T-helper 2 cell (primary cell): Measurements from ENCODE around the gene CYB561.
"Not testable (repeated sequence)": the region's sequence is repeated elsewhere in the genome, so short reads cannot be mapped to it uniquely, and the experiment has no call there.

Source experiments
- DNase-seq, 5 experiments: peaks; one replicate each; pipeline versions ENCODE4 v3.0.0 to v3.0.0-alpha.2; 2012 to 2022

Gene CYB561

GRCh38 chr17:63478814-63479494, 32.8 kb upstream of the CYB561 start:
- peak; percentile 39 to 75 (median 62) for DNase-seq

GRCh38 chr17:63477480-63478440, 31.7 kb upstream of the CYB561 start:
- peak in 1 of 5 experiments; percentile 14 for DNase-seq

GRCh38 chr17:63476854-63477479, 30.9 kb upstream of the CYB561 start, which contains the start of gene ACE:
TSS of gene ACE (plus strand) at chr17:63477061. CDS start at chr17:63477095, 34 bp downstream.
- DNase-seq, result peak in 4 of 5 experiments; percentile 16 to 63 (median 24)

- no peak for DNase-seq
Measured at GRCh38 chr17:63476459-63476853, 30.4 kb upstream of the CYB561 start.

GRCh38 chr17:63475491-63476412, 29.6 kb upstream of the CYB561 start:
- no peak for DNase-seq

- no peak for DNase-seq
Measured at GRCh38 chr17:63474586-63475460, 28.7 kb upstream of the CYB561 start.

GRCh38 chr17:63474174-63474573, 28.1 kb upstream of the CYB561 start:
- DNase-seq, result no peak

GRCh38 chr17:63468099-63468498, 22.0 kb upstream of the CYB561 start:
- not testable (repeated sequence) for DNase-seq

- no peak for DNase-seq
Measured at GRCh38 chr17:63464691-63465236, 18.7 kb upstream of the CYB561 start.

- no peak for DNase-seq
Measured at GRCh38 chr17:63463771-63464170, 17.7 kb upstream of the CYB561 start.

GRCh38 chr17:63460018-63460417, 13.9 kb upstream of the CYB561 start:
- no peak for DNase-seq

- DNase-seq, result no peak
Measured at GRCh38 chr17:63458478-63458877, 12.4 kb upstream of the CYB561 start.

GRCh38 chr17:63455417-63455816, 9.3 kb upstream of the CYB561 start:
- no peak for DNase-seq

- no peak for DNase-seq
Measured at GRCh38 chr17:63454915-63455314, 8.8 kb upstream of the CYB561 start.

GRCh38 chr17:63454357-63454756, 8.3 kb upstream of the CYB561 start:
- DNase-seq, result not testable (repeated sequence)

- DNase-seq, result no peak
Measured at GRCh38 chr17:63452962-63453551, 7.0 kb upstream of the CYB561 start.

GRCh38 chr17:63452046-63452961, 6.2 kb upstream of the CYB561 start:
- DNase-seq, result no peak

- no peak for DNase-seq
Measured at GRCh38 chr17:63451150-63451549, 5.0 kb upstream of the CYB561 start.

GRCh38 chr17:63450551-63450950, 4.4 kb upstream of the CYB561 start:
- DNase-seq, result no peak
